GM12878 (cell line): ENCODE data around the gene MRPL49. TPM values are rescaled to one million over a fixed set of nuclear protein-coding genes. Genes with fewer than 3 reads are reported as not detected.

Source experiments
- ATAC-seq: fragments of 200-7000 bp; cut with Tn5 transposase; 3 replicates; pipeline ENCODE4 v1.9.1; 2020; ENCODE audit warnings: mild to moderate bottlenecking, moderate library complexity
- BruUV-seq: library from RNA; stranded (reverse); fragments of 400-500 nt; replicated peaks from 2 replicates; lab custom pipeline; 2021; lab: Mats Ljungman, UMichigan
- CTCF ChIA-PET: fragments of 300-600 bp; sonication (Branson Sonifier 250); formaldehyde crosslinking; extraction: SDS; loops from one replicate; lab custom pipeline; 2021; ENCODE audit warnings: inconsistent platforms; lab: Yijun Ruan, JAX
- POLR2A ChIA-PET: fragments of 350-600 bp; formaldehyde crosslinking; extraction: SDS; loops from one replicate; lab custom pipeline; 2021; ENCODE audit warnings: inconsistent platforms; lab: Charles Lee
- RAD21 ChIA-PET: fragments of 300-600 bp; sonication (Branson Sonifier 250); formaldehyde crosslinking; loops from one replicate; lab custom pipeline; 2023; ENCODE audit warnings: antibody characterized with exemption; ENCODE audit not compliant: unreplicated experiment; lab: Charles Lee
- SMC1A ChIA-PET: fragments of 300-600 bp; sonication (Branson Sonifier 250); formaldehyde crosslinking; loops from one replicate; lab custom pipeline; 2023; ENCODE audit not compliant: unreplicated experiment, uncharacterized antibody; lab: Charles Lee
- DNase-seq: peaks from one replicate; pipeline ENCODE4 v3.0.0-alpha.2; 2011; ENCODE audit warnings: low read depth, low spot score
- FAIRE-seq: peaks from 3 replicates; lab custom pipeline; 2011; peaks lifted over from hg19 to GRCh38; lab: Jason Lieb, UNC
- H2AFZ ChIP-seq: 2 replicates; pipeline ENCODE4 v1.6.0; 2011; ENCODE audit warnings: low read depth, low read length, control low read depth; ENCODE audit not compliant: control insufficient read depth
- H3K27ac ChIP-seq: 2 replicates; pipeline ENCODE4 v1.5.1; 2011; ENCODE audit warnings: control low read depth; ENCODE audit not compliant: control insufficient read depth, insufficient read depth
- H3K27me3 ChIP-seq, 2 experiments: replicated peaks in 1 of 2; 2 replicates each; pipeline versions ENCODE4 v1.6.0 to v1.6.1; 2011; ENCODE audit warnings: low read length in 1 of 2; ENCODE audit not compliant: control insufficient read depth in 2 of 2, insufficient read depth in 2 of 2
- H3K36me3 ChIP-seq, 2 experiments: 2 replicates each; pipeline ENCODE4 v1.5.1; 2011; ENCODE audit warnings: low read length in 1 of 2; ENCODE audit not compliant: control insufficient read depth in 2 of 2, insufficient read depth in 2 of 2
- H3K4me1 ChIP-seq: 2 replicates; pipeline ENCODE4 v1.6.1; 2011; ENCODE audit warnings: mild to moderate bottlenecking, low read length, moderate library complexity, mixed read lengths; ENCODE audit not compliant: control insufficient read depth, insufficient read depth
- H3K4me2 ChIP-seq: 2 replicates; pipeline ENCODE4 v1.6.0; 2011; ENCODE audit warnings: control low read depth; ENCODE audit not compliant: control insufficient read depth, insufficient read depth
- H3K4me3 ChIP-seq: fragments of 200-600 bp; sonication (generic); 2 replicates; pipeline ENCODE4 v1.5.1; 2016
- H3K79me2 ChIP-seq: 2 replicates; pipeline ENCODE4 v1.6.0; 2011; ENCODE audit warnings: low read length; ENCODE audit not compliant: control insufficient read depth, insufficient read depth
- H3K9ac ChIP-seq: 2 replicates; pipeline ENCODE4 v1.8.0; 2011; ENCODE audit warnings: low read length, control low read depth, mixed read lengths; ENCODE audit not compliant: control insufficient read depth, insufficient read depth
- H3K9me3 ChIP-seq: replicated peaks from 3 replicates; pipeline ENCODE4 v1.5.1; 2011; ENCODE audit warnings: mild to moderate bottlenecking, low read length; ENCODE audit not compliant: control insufficient read depth, insufficient read depth
- H4K20me1 ChIP-seq: 2 replicates; pipeline ENCODE4 v1.6.0; 2011; ENCODE audit not compliant: control insufficient read depth, insufficient read depth
- NFYB ChIP-seq: IDR thresholded peaks from 2 replicates; pipeline ENCODE4 v1.6.1; 2011; ENCODE audit warnings: low read depth, mild to moderate bottlenecking, low read length, improper control_type of control experiment, moderate library complexity; ENCODE audit not compliant: insufficient read depth
- NR2C1 ChIP-seq: fragments of 450-650 bp; IDR thresholded peaks from 2 replicates; pipeline ENCODE4 v1.6.1; 2017; ENCODE audit warnings: antibody characterized with exemption, mild to moderate bottlenecking, moderate library complexity
- RBBP5 ChIP-seq: fragments of 200-600 bp; sonication (generic); conservative IDR thresholded peaks from 2 replicates; pipeline ENCODE4 v1.6.1; 2016
- WGBS: methylation state at CpG from one replicate; pipeline ENCODE4 v1.1.6; 2016; ENCODE audit warnings: low lambda C conversion rate; ENCODE audit not compliant: insufficient replicate concordance, insufficient coverage; ENCODE audit errors: missing lambda C conversion rate; 5-methylcytosine and 5-hydroxymethylcytosine counted together
- in situ Hi-C: fragments of 300-500 bp; cut with MboI; formaldehyde crosslinking; loops from 9 replicates; pipeline ENCODE4 v1.14.3; 2018; ENCODE audit warnings: mixed read lengths
- intact Hi-C: fragments of 100-400 bp; cut with micrococcal nuclease; formaldehyde crosslinking; loops from one replicate; pipeline ENCODE4 v1.14.2; 2022; ENCODE audit not compliant: unreplicated experiment
- polyA plus RNA-seq, 11 experiments: library from polyadenylated mRNA; depleted of rRNA in 4 of 11; unstranded in 6 of 11; stranded (reverse) in 5 of 11; fragments of >200 nt; fragmentation: Nextera tagmentation in 4 of 11; fragmentation: Illumina TruSeq in 1 of 11; extraction: Ambion mirVana in 4 of 11; extraction: Trizol in 1 of 11; gene quantifications; 1 replicate in 1 of 11; 2 replicates in 10 of 11; pipeline versions ENCODE4 v1.2.1 to v1.2.3, GENCODE V29; 2011 to 2016; ENCODE audit warnings: inconsistent platforms in 2 of 11, missing spikeins in 2 of 11, low read depth in 1 of 11
- total RNA-seq, 4 experiments: library from RNA; depleted of rRNA in 3 of 4; stranded (reverse); fragments of >200 nt in 3 of 4; fragmentation: Illumina TruSeq in 1 of 4; extraction: Trizol in 1 of 4; gene quantifications; 2 replicates each; pipeline versions ENCODE4 v1.2.1 to v1.2.3, GENCODE V29; 2013 to 2021
- TF ChIP-seq, protein P1 (sequence below), 3 experiments: IDR thresholded peaks in 2 of 3; conservative IDR thresholded peaks in 1 of 3; 2 replicates each; pipeline ENCODE4 v1.5.1; 2011; ENCODE audit warnings: low read depth in 3 of 3, low read length in 3 of 3, mild to moderate bottlenecking in 3 of 3, control low read depth in 2 of 3, moderate library complexity in 2 of 3, inconsistent platforms in 1 of 3, mixed read lengths in 1 of 3; ENCODE audit not compliant: control insufficient read depth in 2 of 3, insufficient read depth in 1 of 3; ENCODE audit errors: extremely low read depth in 1 of 3
- TF ChIP-seq, protein P2 (sequence below): IDR thresholded peaks from 2 replicates; pipeline ENCODE4 v1.6.1; 2012; ENCODE audit warnings: low read depth, low read length, improper control_type of control experiment

The MRPL49 gene
- total and polyA plus RNA-seq, 10 of the 15 experiments (the other 5 are each of a cell fraction or from before 2014, with no cell fraction given) = 42.0 to 116 (median 71.7) TPM

DNA sequence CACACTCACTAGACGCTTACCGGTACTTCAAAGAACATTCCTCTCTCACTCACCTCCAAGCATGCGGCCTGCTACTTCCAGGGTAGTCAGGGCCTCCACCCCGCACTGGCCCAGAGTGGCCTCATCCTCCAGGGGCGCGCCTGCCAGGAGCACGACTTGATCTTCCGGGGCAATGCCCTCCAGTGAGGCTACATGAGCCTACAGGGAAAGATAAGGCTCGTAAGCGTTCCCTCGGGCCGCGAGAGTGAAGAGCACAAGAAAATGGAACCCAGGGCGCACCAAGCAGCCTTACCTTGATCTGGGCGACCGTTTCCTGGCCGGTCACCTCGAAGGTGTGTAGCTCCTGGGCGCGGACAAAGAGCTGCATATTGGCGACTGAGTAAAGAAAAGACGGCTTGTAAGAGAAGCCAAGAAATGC, 665 bp upstream of the MRPL49 start:
- H4K20me1 ChIP-seq = no peaks in the 10 kb centered on the region
- no peaks in the 10 kb centered on the region for H3K27me3 ChIP-seq
- peak overlapping the region; percentile 97 for H3K9ac ChIP-seq
- H2AFZ ChIP-seq = no peak overlapping the region
- peak overlapping the region; percentile 79 for H3K4me2 ChIP-seq
- peaks cover 14 to 33% of the 10 kb centered on the region in 2 experiments for H3K36me3 ChIP-seq
- peaks cover 49% of the 10 kb centered on the region for H3K79me2 ChIP-seq
- ChIA-PET CTCF (interaction anchor here (0.7 to 3.1 kb wide), 20 partner anchors 8 to 334 kb away, joined by 3 to 40 read pairs (median 4); partner anchors contain the start of genes ARL2, CAPN1, CDC42BPG and POLA2), RAD21 (interaction anchor here (0.8 to 3.3 kb wide), 12 partner anchors 10 to 343 kb away, joined by 3 to 34 read pairs (median 6); partner anchors contain the start of genes ARL2, CAPN1, SAC3D1 and SF1), POLR2A (interaction anchor here (0.5 to 3.1 kb wide), 23 partner anchors 8 to 807 kb away, joined by 3 to 31 read pairs (median 5); partner anchors contain the start of genes ARL2, CAPN1, CDC42BPG and DPF2), SMC1A (interaction anchor here (0.8 to 3.5 kb wide), 10 partner anchors 10 to 317 kb away, joined by 3 to 15 read pairs (median 6); partner anchors contain the start of genes ARL2, BATF2, CAPN1 and SNX15)
- ATAC-seq (peak; percentile 17), DNase-seq (no peak), FAIRE-seq (no peak)
- peak overlapping the region; percentile 80 for H3K27ac ChIP-seq
- peaks cover 19% of the 10 kb centered on the region for H3K4me1 ChIP-seq
- TF ChIP-seq RBBP5 = no peak
- TF ChIP-seq, protein P1, sequence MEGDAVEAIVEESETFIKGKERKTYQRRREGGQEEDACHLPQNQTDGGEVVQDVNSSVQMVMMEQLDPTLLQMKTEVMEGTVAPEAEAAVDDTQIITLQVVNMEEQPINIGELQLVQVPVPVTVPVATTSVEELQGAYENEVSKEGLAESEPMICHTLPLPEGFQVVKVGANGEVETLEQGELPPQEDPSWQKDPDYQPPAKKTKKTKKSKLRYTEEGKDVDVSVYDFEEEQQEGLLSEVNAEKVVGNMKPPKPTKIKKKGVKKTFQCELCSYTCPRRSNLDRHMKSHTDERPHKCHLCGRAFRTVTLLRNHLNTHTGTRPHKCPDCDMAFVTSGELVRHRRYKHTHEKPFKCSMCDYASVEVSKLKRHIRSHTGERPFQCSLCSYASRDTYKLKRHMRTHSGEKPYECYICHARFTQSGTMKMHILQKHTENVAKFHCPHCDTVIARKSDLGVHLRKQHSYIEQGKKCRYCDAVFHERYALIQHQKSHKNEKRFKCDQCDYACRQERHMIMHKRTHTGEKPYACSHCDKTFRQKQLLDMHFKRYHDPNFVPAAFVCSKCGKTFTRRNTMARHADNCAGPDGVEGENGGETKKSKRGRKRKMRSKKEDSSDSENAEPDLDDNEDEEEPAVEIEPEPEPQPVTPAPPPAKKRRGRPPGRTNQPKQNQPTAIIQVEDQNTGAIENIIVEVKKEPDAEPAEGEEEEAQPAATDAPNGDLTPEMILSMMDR (IDR thresholded peaks at IDR 0.05 in 2 of 3, conservative IDR thresholded peaks at IDR 0.05 in 1 of 3; ENCODE audit: control insufficient read depth in 2 of 3, extremely low read depth in 1 of 3, insufficient read depth in 1 of 3, low read depth in 3 of 3, low read length in 3 of 3) = 0 out of 6 replicates have a peak, but pooled peaks of 1 of the 3 experiments have one; percentile 1
- TF ChIP-seq, protein P2, sequence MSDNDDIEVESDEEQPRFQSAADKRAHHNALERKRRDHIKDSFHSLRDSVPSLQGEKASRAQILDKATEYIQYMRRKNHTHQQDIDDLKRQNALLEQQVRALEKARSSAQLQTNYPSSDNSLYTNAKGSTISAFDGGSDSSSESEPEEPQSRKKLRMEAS = 0 out of 2 replicates have a peak, but pooled peaks have one; percentile 4
- TF ChIP-seq NR2C1 = peak; percentile 33; the same call in 1 of the 2 replicates
- TF ChIP-seq NFYB = no peak
- H3K9me3 ChIP-seq = no peaks in the 10 kb centered on the region
- whole genome bisulfite sequencing = 2% methylated on average over 22 of the region's 22 CpGs
- H3K4me3 ChIP-seq = peak overlapping the region; percentile 85
- BruUV-seq = no TSS peak
- intact Hi-C loops (no loop called here), in situ Hi-C loops (no loop called here)
